H1 (cell line): Measurements from ENCODE around the gene GRPR. TPM values are rescaled to one million over a fixed set of nuclear protein-coding genes. Genes with fewer than 3 reads are reported as not detected.

ENCODE experiments used
- CTCF ChIA-PET: fragments of 300-600 bp; sonication (Branson Sonifier 250); formaldehyde crosslinking; loops from one replicate; lab custom pipeline; 2021; ENCODE audit not compliant: partially characterized antibody; lab: Charles Lee
- POLR2A ChIA-PET: fragments of 300-600 bp; sonication (Branson Sonifier 250); formaldehyde crosslinking; loops from one replicate; lab custom pipeline; 2021; ENCODE audit warnings: inconsistent platforms; ENCODE audit not compliant: partially characterized antibody; lab: Charles Lee
- DNase-seq, 2 experiments: peaks; one replicate each; pipeline versions ENCODE4 v3.0.0 to v3.0.0-alpha.2; 2010 to 2022; ENCODE audit warnings: low spot score in 2 of 2, low read depth in 1 of 2, mixed read lengths in 1 of 2
- FAIRE-seq: peaks from 2 replicates; lab custom pipeline; 2011; peaks lifted over from hg19 to GRCh38; lab: Jason Lieb, UNC
- H2AFZ ChIP-seq: 2 replicates; pipeline ENCODE4 v1.8.1; 2012; ENCODE audit warnings: low read length, inconsistent platforms
- H2AK5ac ChIP-seq: 2 replicates; pipeline ENCODE4 v1.6.1; 2013; ENCODE audit warnings: low read depth, low read length
- H2BK120ac ChIP-seq: replicated peaks from 2 replicates; pipeline ENCODE3; 2013; ENCODE audit warnings: low read depth, low read length, inconsistent platforms
- H2BK12ac ChIP-seq: 2 replicates; pipeline ENCODE4 v1.6.1; 2013; ENCODE audit warnings: low read depth, low read length
- H2BK15ac ChIP-seq: 2 replicates; pipeline ENCODE4 v1.6.1; 2013; ENCODE audit warnings: low read length
- H2BK20ac ChIP-seq: 2 replicates; pipeline ENCODE4 v1.6.1; 2013; ENCODE audit warnings: low read length
- H2BK5ac ChIP-seq: 2 replicates; pipeline ENCODE4 v1.6.1; 2013; ENCODE audit warnings: low read depth, low read length
- H3K14ac ChIP-seq: 2 replicates; pipeline ENCODE4 v1.6.1; 2013; ENCODE audit warnings: inconsistent platforms; ENCODE audit not compliant: insufficient read length
- H3K18ac ChIP-seq: 2 replicates; pipeline ENCODE4 v1.6.1; 2013; ENCODE audit warnings: low read length; ENCODE audit errors: extremely low read depth
- H3K23ac ChIP-seq: 2 replicates; pipeline ENCODE4 v1.6.1; 2013; ENCODE audit warnings: inconsistent platforms; ENCODE audit not compliant: insufficient read length
- H3K23me2 ChIP-seq: 2 replicates; pipeline ENCODE4 v1.6.1; 2013; ENCODE audit warnings: low read depth, low read length
- H3K27ac ChIP-seq: 2 replicates; pipeline ENCODE4 v1.6.1; 2011; ENCODE audit warnings: low read depth, low read length, inconsistent platforms
- H3K27me3 ChIP-seq, 4 experiments: replicated peaks in 1 of 4; 1 replicate in 1 of 4; 2 replicates in 3 of 4; pipeline versions ENCODE4 v1.6.1 to v1.8.1; 2011 to 2013; ENCODE audit warnings: low read length in 3 of 4, mild to moderate bottlenecking in 3 of 4, inconsistent platforms in 2 of 4, mixed read lengths in 2 of 4, moderate library complexity in 1 of 4; ENCODE audit not compliant: control insufficient read depth in 3 of 4, insufficient read depth in 3 of 4; ENCODE audit errors: extremely low read depth in 1 of 4
- H3K36me3 ChIP-seq, 4 experiments: 2 replicates each; pipeline versions ENCODE4 v1.6.1 to v1.8.1; 2011 to 2013; ENCODE audit warnings: mild to moderate bottlenecking in 4 of 4, low read length in 3 of 4, moderate library complexity in 2 of 4, control low read depth in 1 of 4, inconsistent platforms in 1 of 4; ENCODE audit not compliant: insufficient read depth in 4 of 4, control insufficient read depth in 2 of 4
- H3K4ac ChIP-seq: replicated peaks from 2 replicates; pipeline ENCODE3; 2013; ENCODE audit warnings: low read length, low read depth, mixed read lengths, inconsistent platforms; ENCODE audit not compliant: insufficient read length
- H3K4me1 ChIP-seq, 4 experiments: replicated peaks in 1 of 4; 1 replicate in 1 of 4; 2 replicates in 3 of 4; pipeline versions ENCODE4 v1.6.1 to v1.8.1; 2011 to 2013; ENCODE audit warnings: low read length in 3 of 4, inconsistent platforms in 2 of 4, mixed read lengths in 1 of 4; ENCODE audit not compliant: insufficient read depth in 4 of 4, control insufficient read depth in 3 of 4
- H3K4me2 ChIP-seq, 2 experiments: 2 replicates each; pipeline versions ENCODE4 v1.6.1 to v1.8.1; 2011 to 2013; ENCODE audit warnings: low read depth in 2 of 2, low read length in 2 of 2, control low read depth in 1 of 2, inconsistent platforms in 1 of 2, mild to moderate bottlenecking in 1 of 2; ENCODE audit not compliant: insufficient read depth in 1 of 2
- H3K4me3 ChIP-seq, 4 experiments: fragments of 200-600, 300-600 bp in 1 of 4; sonication (generic), shearing (Covaris generic), sonication (Bioruptor Twin) in 1 of 4; 2 replicates each; pipeline versions ENCODE4 v1.5.1 to v1.8.1; 2011 to 2016; ENCODE audit warnings: low read length in 4 of 4, low read depth in 3 of 4, control low read depth in 2 of 4, inconsistent platforms in 2 of 4, mild to moderate bottlenecking in 2 of 4, mixed read lengths in 1 of 4, moderate library complexity in 1 of 4; ENCODE audit not compliant: insufficient read depth in 2 of 4; ENCODE audit errors: extremely low read depth in 1 of 4
- H3K56ac ChIP-seq: replicated peaks from 2 replicates; pipeline ENCODE3; 2013; ENCODE audit warnings: low read depth, mild to moderate bottlenecking, mixed read lengths, low read length, inconsistent platforms; ENCODE audit not compliant: insufficient read length
- H3K79me1 ChIP-seq: 2 replicates; pipeline ENCODE4 v1.6.1; 2013; ENCODE audit warnings: low read depth, low read length, control low read depth
- H3K79me2 ChIP-seq, 2 experiments: 2 replicates each; pipeline versions ENCODE4 v1.6.1 to v1.8.1; 2012 to 2013; ENCODE audit warnings: low read length in 2 of 2, mild to moderate bottlenecking in 2 of 2, inconsistent platforms in 1 of 2; ENCODE audit not compliant: insufficient read depth in 2 of 2, control insufficient read depth in 1 of 2
- H3K9ac ChIP-seq, 4 experiments: replicated peaks in 1 of 4; 1 replicate in 1 of 4; 2 replicates in 3 of 4; pipeline versions ENCODE4 v1.6.1 to v1.8.1; 2011 to 2013; ENCODE audit warnings: low read depth in 3 of 4, low read length in 3 of 4, control low read depth in 2 of 4, mild to moderate bottlenecking in 2 of 4, moderate library complexity in 2 of 4, inconsistent platforms in 1 of 4; ENCODE audit errors: extremely low read depth in 1 of 4
- H3K9me3 ChIP-seq, 2 experiments: 2 replicates each; pipeline versions ENCODE4 v1.6.1 to v1.8.1; 2012 to 2013; ENCODE audit warnings: mild to moderate bottlenecking in 2 of 2, moderate library complexity in 2 of 2, control low read depth in 1 of 2, inconsistent platforms in 1 of 2, low read depth in 1 of 2, low read length in 1 of 2, mixed read lengths in 1 of 2; ENCODE audit not compliant: insufficient read depth in 2 of 2
- H4K20me1 ChIP-seq, 2 experiments: replicated peaks in 1 of 2; 2 replicates each; pipeline versions ENCODE3 to v1.8.1; 2011 to 2013; ENCODE audit warnings: inconsistent platforms in 2 of 2, low read length in 2 of 2, mild to moderate bottlenecking in 1 of 2; ENCODE audit not compliant: insufficient read depth in 2 of 2, control insufficient read depth in 1 of 2
- H4K5ac ChIP-seq: 2 replicates; pipeline ENCODE4 v1.6.1; 2013; ENCODE audit warnings: low read length, low read depth, mixed read lengths, inconsistent platforms; ENCODE audit not compliant: insufficient read length
- H4K8ac ChIP-seq: 2 replicates; pipeline ENCODE4 v1.8.0; 2013; ENCODE audit warnings: mild to moderate bottlenecking, moderate library complexity, low read length, inconsistent platforms; ENCODE audit not compliant: insufficient read depth; ENCODE audit errors: extremely low read depth
- H4K91ac ChIP-seq: replicated peaks from 2 replicates; pipeline ENCODE3; 2013; ENCODE audit warnings: low read length, mixed read lengths, inconsistent platforms; ENCODE audit not compliant: insufficient read length
- BRCA1 ChIP-seq: IDR thresholded peaks from 2 replicates; pipeline ENCODE4 v1.6.1; 2012; ENCODE audit warnings: low read depth, low read length, improper control_type of control experiment
- EP300 ChIP-seq, 2 experiments: IDR thresholded peaks; 1 replicate in 1 of 2; 2 replicates in 1 of 2; pipeline ENCODE4 v1.6.1; 2011 to 2012; ENCODE audit warnings: low read depth in 2 of 2, low read length in 2 of 2, mild to moderate bottlenecking in 2 of 2, borderline replicate concordance in 1 of 2, inconsistent platforms in 1 of 2, moderate library complexity in 1 of 2
- HDAC6 ChIP-seq: IDR thresholded peaks from one replicate; pipeline ENCODE4 v1.7.1; 2012; ENCODE audit warnings: low read depth, mild to moderate bottlenecking, inconsistent platforms, low read length, moderate library complexity
- MAX ChIP-seq: IDR thresholded peaks from 2 replicates; pipeline ENCODE4 v1.6.1; 2012; ENCODE audit warnings: inconsistent platforms
- POLR2A ChIP-seq, 2 experiments: IDR thresholded peaks; 1 replicate in 1 of 2; 2 replicates in 1 of 2; pipeline ENCODE4 v1.6.1; 2011; ENCODE audit warnings: low read depth in 2 of 2, low read length in 2 of 2, mild to moderate bottlenecking in 2 of 2; ENCODE audit errors: control extremely low read depth in 1 of 2
- POLR2AphosphoS5 ChIP-seq: IDR thresholded peaks from 2 replicates; pipeline ENCODE4 v1.6.1; 2011; ENCODE audit warnings: low read depth, low read length
- RAD21 ChIP-seq, 2 experiments: IDR thresholded peaks in 1 of 2; conservative IDR thresholded peaks in 1 of 2; 2 replicates each; pipeline ENCODE4 v1.6.1; 2011; ENCODE audit warnings: low read depth in 2 of 2, low read length in 2 of 2, improper control_type of control experiment in 1 of 2, inconsistent platforms in 1 of 2, mild to moderate bottlenecking in 1 of 2, moderate library complexity in 1 of 2
- RBBP5 ChIP-seq: IDR thresholded peaks from 2 replicates; pipeline ENCODE4 v1.7.1; 2012; ENCODE audit warnings: low read depth, mild to moderate bottlenecking, inconsistent platforms, low read length, moderate library complexity, borderline replicate concordance
- SUZ12 ChIP-seq: fragments of 200-600 bp; sonication (generic); IDR thresholded peaks from 2 replicates; pipeline ENCODE4 v1.6.1; 2012; ENCODE audit warnings: mild to moderate bottlenecking, inconsistent platforms, low read length, moderate library complexity, mixed read lengths
- polyA plus RNA-seq, 7 experiments: library from polyadenylated mRNA; depleted of rRNA in 3 of 7; stranded (reverse) in 5 of 7; unstranded in 2 of 7; fragments of >200 nt in 5 of 7; fragments of 200-250 nt in 2 of 7; gene quantifications; 1 replicate in 5 of 7; 2 replicates in 1 of 7; 4 replicates in 1 of 7; pipeline versions ENCODE4 v1.2.1 to v1.2.3, GENCODE V29; 2011 to 2013; ENCODE audit warnings: missing spikeins in 2 of 7, mixed read lengths in 2 of 7
- total RNA-seq: library from RNA; stranded (reverse); fragmentation: NEBNext Ultra II Directional; extraction: Animal tissue kit (Norgen Biotek cat#: 25700); gene quantifications from 2 replicates; pipeline ENCODE4 v1.2.1, GENCODE V29; 2021

The GRPR gene
- total and polyA plus RNA-seq, 2 of the 8 experiments (the other 6 are each of a cell fraction or from before 2014, with no cell fraction given), result 18.6 to 78.4 TPM

DNA sequence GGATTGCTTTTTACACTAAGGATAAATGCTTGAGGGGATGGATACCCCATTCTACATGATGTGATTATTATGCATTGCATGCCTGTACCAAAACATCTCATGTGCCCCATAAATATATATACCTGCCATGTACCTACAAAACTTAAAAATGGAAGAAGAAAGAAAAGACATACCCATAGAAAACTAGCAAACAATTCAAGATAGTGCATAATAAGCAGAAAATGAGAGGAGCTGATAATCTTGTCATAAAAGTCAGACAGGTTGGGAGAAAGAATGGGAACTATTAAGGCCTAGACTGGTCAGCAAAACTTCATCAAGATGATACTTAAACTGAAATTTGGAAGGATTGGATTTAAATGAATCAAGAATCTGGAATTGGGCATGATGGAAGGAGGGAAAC lies 22.3 kb downstream of the GRPR start:
- Histone ChIP-seq H4K8ac (no peak overlapping the region), H3K36me3 (peaks cover 2 to 75% (median 10%) of the 10 kb centered on the region in 4 experiments; a peak in 5 of 8 replicates), H2AK5ac (no peak overlapping the region), H3K4ac (no peak overlapping the region), H3K4me2 (no peak overlapping the region), H2AFZ (no peak overlapping the region), H3K4me1 (peaks cover 0 to 3% (median 2%) of the 10 kb centered on the region in 4 experiments; a peak in 2 of 7 replicates), H3K9me3 (no peaks in the 10 kb centered on the region), H3K27me3 (no peaks in the 10 kb centered on the region), H3K9ac (no peak overlapping the region), H3K14ac (no peak overlapping the region), H4K20me1 (no peaks in the 10 kb centered on the region), H4K5ac (no peak overlapping the region), H3K4me3 (no peak overlapping the region), H3K79me1 (no peaks in the 10 kb centered on the region; the same call in 1 of the 2 replicates), H3K23me2 (no peaks in the 10 kb centered on the region; the same call in 1 of the 2 replicates), H2BK5ac (no peak overlapping the region), H2BK20ac (no peak overlapping the region), H2BK12ac (no peak overlapping the region), H3K23ac (no peak overlapping the region), H4K91ac (no peak overlapping the region), H3K18ac (no peak overlapping the region), H3K79me2 (peaks cover 2 to 78% of the 10 kb centered on the region in 2 experiments; a peak in 3 of 4 replicates), H2BK15ac (no peak overlapping the region), H3K27ac (no peak overlapping the region), H3K56ac (no peak overlapping the region), H2BK120ac (no peak overlapping the region)
- POLR2A ChIA-PET, result no interaction called here
- CTCF ChIA-PET, result interaction anchor here (0.9 kb wide), 1 partner anchor 216 kb away, joined by 3 read pairs; no protein-coding TSS in a partner anchor
- TF ChIP-seq EP300 (IDR thresholded peaks at IDR 0.05; ENCODE audit: borderline replicate concordance in 1 of 2, low read depth in 2 of 2, low read length in 2 of 2) (no peak), BRCA1 (no peak), RBBP5 (no peak), HDAC6 (no peak), POLR2AphosphoS5 (no peak), MAX (no peak), POLR2A (IDR thresholded peaks at IDR 0.05; ENCODE audit: control extremely low read depth in 1 of 2, low read depth in 2 of 2, low read length in 2 of 2) (no peak), SUZ12 (no peak), RAD21 (IDR thresholded peaks at IDR 0.05 in 1 of 2, conservative IDR thresholded peaks at IDR 0.05 in 1 of 2; ENCODE audit: low read depth in 2 of 2, low read length in 2 of 2) (no peak)
- no peak for FAIRE-seq
- DNase-seq, result no peak
